Naive B cell (primary cell): ENCODE results near the gene SAMD15. TPM values are rescaled to one million over a fixed set of nuclear protein-coding genes. Genes with fewer than 3 reads are reported as not detected.
A peak's percentile ranks its signal among the peaks of the same experiment; 100 is the strongest.
"Not testable (repeated sequence)": the region's sequence is repeated elsewhere in the genome, so short reads cannot be mapped to it uniquely, and the experiment has no call there.

Experiments used
- ATAC-seq, 2 donors: fragments of 150-1000 bp; cut with Tn5 transposase; 2 replicates each; pipeline ENCODE4 v1.10.0; 2021; ENCODE audit warnings: low read depth in 2 of 2, mild to moderate bottlenecking in 2 of 2, moderate library complexity in 2 of 2
- DNase-seq: peaks from one replicate; pipeline ENCODE4 v3.0.0; 2022
- H3K27ac Mint-ChIP-seq, 6 donors: one replicate each; pipeline ENCODE4 v1.8.0; 2020 to 2022; ENCODE audit warnings: mild to moderate bottlenecking in 6 of 6, mixed read lengths in 6 of 6, moderate library complexity in 5 of 6, inconsistent platforms in 2 of 6
- H3K27me3 Mint-ChIP-seq, 3 donors: one replicate each; pipeline ENCODE4 v1.8.0; 2021 to 2022; ENCODE audit warnings: mixed read lengths in 3 of 3, mild to moderate bottlenecking in 1 of 3
- H3K36me3 Mint-ChIP-seq, 2 donors: one replicate each; pipeline ENCODE4 v1.8.0; 2020 to 2022; ENCODE audit warnings: mixed read lengths in 2 of 2, inconsistent platforms in 1 of 2, mild to moderate bottlenecking in 1 of 2
- H3K4me1 Mint-ChIP-seq, 3 donors: one replicate each; pipeline ENCODE4 v1.8.0; 2020 to 2022; ENCODE audit warnings: mixed read lengths in 3 of 3, inconsistent platforms in 1 of 3, mild to moderate bottlenecking in 1 of 3, moderate library complexity in 1 of 3
- H3K4me3 Mint-ChIP-seq, 8 donors: one replicate each; pipeline ENCODE4 v1.8.0; 2020 to 2022; ENCODE audit warnings: mild to moderate bottlenecking in 8 of 8, mixed read lengths in 8 of 8, moderate library complexity in 8 of 8, inconsistent platforms in 2 of 8
- H3K9me3 Mint-ChIP-seq, 7 donors: one replicate each; pipeline ENCODE4 v1.8.0; 2020 to 2022; ENCODE audit warnings: mixed read lengths in 7 of 7, mild to moderate bottlenecking in 5 of 7, inconsistent platforms in 2 of 7, moderate library complexity in 1 of 7
- polyA plus RNA-seq, 6 donors: library from polyadenylated mRNA; unstranded; fragments of 300-500 nt; fragmentation: Illumina TruSeq; gene quantifications; one replicate each; pipeline ENCODE4 v1.2.3, GENCODE V29; 2021; ENCODE audit warnings: low read depth in 6 of 6

The SAMD15 gene
- under 1 TPM in 2 of 6 donors, not detected in 4; 0.12 to 0.22 TPM for polyA plus RNA-seq

- ATAC-seq (peak; percentile 86 to 87), DNase-seq (peak; percentile 88)
- Mint-ChIP-seq H3K4me1 (peaks cover 38 to 44% (median 41%) of the 10 kb centered on the region in 3 donors), H3K9me3 (no peaks in the 10 kb centered on the region), H3K36me3 (no peaks in the 10 kb centered on the region), H3K4me3 (peak within 1 kb of the TSS in 5 of 8 donors; percentile 92 to 97 (median 95)), H3K27ac (peak within 1 kb of the TSS in 5 of 6 donors; percentile 84 to 96 (median 93)), H3K27me3 (peaks cover 0 to 5% (median 0%) of the 10 kb centered on the region in 3 donors)
These were observed at the start of gene SAMD15, which contains the start of gene TMED8 for GRCh38 chr14:77376771-77377501. SAMD15 (plus strand) TSS chr14:77377379; CDS start chr14:77377419, 40 bp downstream. TMED8 (minus strand) TSS chr14:77377094; CDS start chr14:77377053, 41 bp downstream.

GRCh38 chr14:77329872-77330271 is 47.3 kb upstream of the SAMD15 start:
- Mint-ChIP-seq H3K9me3 (no peaks in the 10 kb centered on the region), H3K4me1 (peaks cover 0 to 3% (median 0%) of the 10 kb centered on the region in 3 donors), H3K27ac (peak overlapping the region in 1 of 6 donors; percentile 22), H3K36me3 (no peaks in the 10 kb centered on the region), H3K27me3 (no peaks in the 10 kb centered on the region), H3K4me3 (no peak overlapping the region)
- ATAC-seq (no peak), DNase-seq (no peak)

GRCh38 chr14:77335576-77335975 is 41.6 kb upstream of the SAMD15 start:
- peak overlapping the region in 2 of 6 donors; percentile 2 to 4 for H3K27ac Mint-ChIP-seq
- no peak overlapping the region for H3K4me3 Mint-ChIP-seq
- H3K27me3 Mint-ChIP-seq = no peaks in the 10 kb centered on the region
- DNase-seq (no peak), ATAC-seq (no peak)
- H3K36me3 Mint-ChIP-seq = peaks cover under 1 to 6% of the 10 kb centered on the region in 2 donors
- peaks cover 0 to 3% (median 0%) of the 10 kb centered on the region in 3 donors for H3K4me1 Mint-ChIP-seq
- no peaks in the 10 kb centered on the region for H3K9me3 Mint-ChIP-seq

- Mint-ChIP-seq H3K36me3 (peaks cover 11 to 18% of the 10 kb centered on the region in 2 donors), H3K27ac (peak overlapping the region in 2 of 6 donors; percentile 7 to 79)
- H3K4me3 Mint-ChIP-seq, H3K27me3 Mint-ChIP-seq, H3K9me3 Mint-ChIP-seq, H3K4me1 Mint-ChIP-seq, ATAC-seq, DNase-seq: not testable (repeated sequence)
These were observed 39.9 kb upstream of the SAMD15 start for GRCh38 chr14:77337255-77337654.

- H3K4me1 Mint-ChIP-seq = no peaks in the 10 kb centered on the region
- no peak overlapping the region for H3K4me3 Mint-ChIP-seq
- DNase-seq = no peak
- ATAC-seq = no peak
- H3K36me3 Mint-ChIP-seq = peaks cover 13 to 21% of the 10 kb centered on the region in 2 donors
- H3K27me3 Mint-ChIP-seq = no peaks in the 10 kb centered on the region
- H3K27ac Mint-ChIP-seq = peak overlapping the region in 3 of 6 donors; percentile 50 to 79 (median 69)
- no peaks in the 10 kb centered on the region for H3K9me3 Mint-ChIP-seq
These were observed 39.3 kb upstream of the SAMD15 start for GRCh38 chr14:77337880-77338279.

GRCh38 chr14:77338302-77338701 is 38.9 kb upstream of the SAMD15 start:
- H3K27ac Mint-ChIP-seq = peak overlapping the region in 1 of 6 donors; percentile 40
- H3K36me3 Mint-ChIP-seq = peaks cover 17 to 25% of the 10 kb centered on the region in 2 donors
- H3K4me3 Mint-ChIP-seq = no peak overlapping the region
- DNase-seq = no peak
- no peak for ATAC-seq
- H3K4me1 Mint-ChIP-seq = no peaks in the 10 kb centered on the region
- no peaks in the 10 kb centered on the region for H3K9me3 Mint-ChIP-seq
- H3K27me3 Mint-ChIP-seq = no peaks in the 10 kb centered on the region

GRCh38 chr14:77339407-77339806 is 37.8 kb upstream of the SAMD15 start:
- Mint-ChIP-seq H3K27ac (peak overlapping the region in 3 of 6 donors; percentile 63 to 78 (median 65)), H3K9me3 (no peaks in the 10 kb centered on the region), H3K27me3 (no peaks in the 10 kb centered on the region), H3K36me3 (peaks cover 23 to 32% of the 10 kb centered on the region in 2 donors), H3K4me1 (peaks cover 0 to 3% (median 0%) of the 10 kb centered on the region in 3 donors), H3K4me3 (no peak overlapping the region)
- no peak for DNase-seq
- ATAC-seq = no peak

GRCh38 chr14:77340389-77340788 is 36.8 kb upstream of the SAMD15 start:
- DNase-seq = no peak
- Mint-ChIP-seq H3K9me3 (no peaks in the 10 kb centered on the region), H3K36me3 (peaks cover 23 to 32% of the 10 kb centered on the region in 2 donors), H3K4me1 (peaks cover 0 to 3% (median 0%) of the 10 kb centered on the region in 3 donors), H3K27me3 (no peaks in the 10 kb centered on the region), H3K27ac (no peak overlapping the region), H3K4me3 (no peak overlapping the region)
- no peak for ATAC-seq

GRCh38 chr14:77342726-77343397 is 34.3 kb upstream of the SAMD15 start:
- peaks cover 23 to 32% of the 10 kb centered on the region in 2 donors for H3K36me3 Mint-ChIP-seq
- no peak for ATAC-seq
- H3K9me3 Mint-ChIP-seq = no peaks in the 10 kb centered on the region
- H3K27me3 Mint-ChIP-seq = no peaks in the 10 kb centered on the region
- no peak overlapping the region for H3K4me3 Mint-ChIP-seq
- no peak for DNase-seq
- peaks cover 9 to 16% (median 10%) of the 10 kb centered on the region in 3 donors for H3K4me1 Mint-ChIP-seq
- peak overlapping the region in 2 of 6 donors; percentile 6 to 48 for H3K27ac Mint-ChIP-seq

GRCh38 chr14:77343662-77344061 is 33.5 kb upstream of the SAMD15 start:
- no peaks in the 10 kb centered on the region for H3K27me3 Mint-ChIP-seq
- peak overlapping the region in 4 of 6 donors; percentile 6 to 83 (median 36) for H3K27ac Mint-ChIP-seq
- peaks cover 23 to 28% of the 10 kb centered on the region in 2 donors for H3K36me3 Mint-ChIP-seq
- no peak for DNase-seq
- no peaks in the 10 kb centered on the region for H3K9me3 Mint-ChIP-seq
- no peak overlapping the region for H3K4me3 Mint-ChIP-seq
- no peak for ATAC-seq
- peaks cover 9 to 24% (median 11%) of the 10 kb centered on the region in 3 donors for H3K4me1 Mint-ChIP-seq

GRCh38 chr14:77344377-77344996 is 32.7 kb upstream of the SAMD15 start:
- H3K4me3 Mint-ChIP-seq = no peak overlapping the region
- peaks cover 9 to 29% (median 15%) of the 10 kb centered on the region in 3 donors for H3K4me1 Mint-ChIP-seq
- H3K9me3 Mint-ChIP-seq = no peaks in the 10 kb centered on the region
- DNase-seq (no peak), ATAC-seq (no peak)
- H3K36me3 Mint-ChIP-seq = peaks cover 28 to 29% of the 10 kb centered on the region in 2 donors
- H3K27ac Mint-ChIP-seq = peak overlapping the region in 3 of 6 donors; percentile 6 to 83 (median 12)
- H3K27me3 Mint-ChIP-seq = no peaks in the 10 kb centered on the region

GRCh38 chr14:77346495-77346894 is 30.7 kb upstream of the SAMD15 start:
- Mint-ChIP-seq H3K27me3 (no peaks in the 10 kb centered on the region), H3K27ac (peak overlapping the region in 2 of 6 donors; percentile 15 to 18), H3K4me3 (peak overlapping the region in 1 of 8 donors; percentile 54), H3K4me1 (peaks cover 9 to 31% (median 17%) of the 10 kb centered on the region in 3 donors), H3K36me3 (peaks cover 24 to 32% of the 10 kb centered on the region in 2 donors), H3K9me3 (no peaks in the 10 kb centered on the region)
- DNase-seq (no peak), ATAC-seq (no peak)

- Mint-ChIP-seq H3K36me3 (peaks cover 22 to 26% of the 10 kb centered on the region in 2 donors), H3K27ac (peak overlapping the region; percentile 10 to 87 (median 68)), H3K9me3 (no peaks in the 10 kb centered on the region), H3K27me3 (no peaks in the 10 kb centered on the region), H3K4me1 (peaks cover 9 to 31% (median 17%) of the 10 kb centered on the region in 3 donors), H3K4me3 (peak overlapping the region in 1 of 8 donors; percentile 6)
- DNase-seq (peak; percentile 15), ATAC-seq (peak; percentile 75 to 87)
These were observed 29.4 kb upstream of the SAMD15 start for GRCh38 chr14:77347751-77348150.
